Glomerular visceral epithelial cell (primary cell): Measurements from ENCODE around the gene UNC93A.
"Not testable (repeated sequence)": the region's sequence is repeated elsewhere in the genome, so short reads cannot be mapped to it uniquely, and the experiment has no call there.

Source experiments
- DNase-seq: peaks from one replicate; pipeline ENCODE4 v3.0.0-alpha.2; 2016; ENCODE audit errors: extremely low spot score

The UNC93A gene

DNA sequence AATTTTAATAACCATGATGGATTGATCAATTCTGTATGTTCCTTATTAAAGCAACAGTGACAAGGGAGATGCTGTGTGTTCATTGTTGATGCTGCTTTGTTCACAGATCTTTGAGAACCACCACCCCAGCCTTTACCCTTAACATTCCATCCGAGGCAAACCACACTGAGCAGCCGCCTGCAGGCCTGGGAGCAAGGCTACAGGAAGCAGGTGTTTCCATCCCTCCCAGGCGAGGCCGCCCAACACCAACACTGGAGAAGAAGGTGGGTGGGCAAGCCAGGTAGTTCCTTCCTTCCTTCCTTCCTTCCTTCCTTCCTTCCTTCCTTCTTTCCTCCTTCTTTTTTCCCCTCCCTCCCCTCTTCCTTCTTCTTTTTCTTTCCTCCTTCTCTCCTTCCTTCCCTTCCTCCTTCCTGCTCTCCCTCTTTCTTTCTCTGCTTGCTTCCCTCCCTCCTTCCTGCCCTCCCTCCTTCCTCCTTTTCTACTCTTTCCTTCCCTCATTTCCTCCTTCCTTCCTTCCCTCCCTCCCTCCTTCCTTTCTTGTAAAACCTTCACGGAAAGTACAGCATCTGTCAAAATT is 47.5 kb downstream of the UNC93A start:
- DNase-seq, result no peak

DNA sequence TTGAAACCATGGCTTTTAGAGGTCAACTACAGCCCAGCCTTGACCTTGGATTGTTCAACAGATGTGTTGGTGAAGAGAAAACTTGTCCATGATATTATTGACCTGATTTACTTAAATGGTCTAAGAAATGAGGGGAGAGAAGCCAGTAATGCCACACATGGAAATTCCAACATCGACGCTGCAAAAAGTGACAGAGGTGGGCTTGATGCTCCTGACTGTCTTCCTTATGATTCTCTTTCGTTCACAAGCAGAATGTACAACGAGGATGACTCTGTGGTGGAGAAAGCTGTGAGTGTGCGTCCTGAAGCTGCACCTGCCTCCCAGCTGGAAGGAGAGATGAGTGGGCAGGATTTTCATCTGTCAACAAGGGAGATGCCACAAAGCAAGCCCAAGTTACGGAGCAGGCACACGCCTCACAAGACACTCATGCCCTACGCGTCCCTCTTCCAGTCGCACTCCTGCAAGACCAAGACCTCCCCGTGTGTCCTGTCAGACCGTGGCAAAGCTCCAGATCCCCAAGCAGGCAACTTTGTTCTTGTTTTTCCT is 50.0 kb downstream of the UNC93A start:
- DNase-seq, result no peak

DNA sequence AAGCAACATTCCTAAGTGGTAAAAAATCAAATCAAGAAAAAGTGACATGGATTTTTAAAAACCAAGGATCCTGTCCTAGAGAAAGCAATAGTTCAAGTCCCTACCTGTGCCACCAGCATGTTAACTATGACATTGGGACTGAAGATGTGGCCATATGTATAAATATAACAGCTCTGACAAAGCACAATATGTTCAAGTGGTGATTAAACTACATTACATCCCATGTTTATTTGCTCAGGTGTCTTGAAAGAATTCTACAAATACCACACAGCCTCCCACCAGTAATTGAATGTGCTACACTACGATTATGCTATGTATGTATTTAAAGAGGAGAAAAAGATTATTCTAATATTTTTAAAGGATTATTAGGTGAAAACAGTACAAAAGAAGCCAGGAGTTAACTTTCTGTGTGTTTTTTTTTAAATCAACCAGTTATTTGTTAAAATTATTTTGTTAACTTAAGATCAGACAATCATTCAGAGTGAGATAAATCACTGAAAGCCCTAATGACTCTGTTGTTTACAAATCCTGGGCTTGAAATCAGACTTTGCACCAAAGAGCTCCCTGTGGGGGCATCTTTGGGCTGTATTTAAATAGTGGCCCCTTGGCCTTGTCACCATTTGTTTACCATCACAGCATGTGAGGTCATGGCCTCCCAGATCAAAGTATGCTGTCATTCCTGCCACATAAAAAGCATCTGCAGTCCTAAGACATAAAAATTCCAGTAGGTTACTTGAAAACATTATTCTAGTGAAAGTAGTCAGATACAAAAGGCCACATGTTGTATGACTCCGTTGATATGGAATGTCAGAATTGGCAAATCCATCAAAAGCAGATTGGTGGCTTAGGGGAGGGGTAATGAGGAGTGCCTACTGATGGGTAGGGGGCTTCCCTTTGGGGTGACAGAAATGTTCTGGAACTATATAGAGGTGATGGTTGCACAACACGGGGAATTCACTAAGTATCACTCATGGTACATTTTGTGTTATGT is 50.8 kb downstream of the UNC93A start:
- DNase-seq, result no peak

DNA sequence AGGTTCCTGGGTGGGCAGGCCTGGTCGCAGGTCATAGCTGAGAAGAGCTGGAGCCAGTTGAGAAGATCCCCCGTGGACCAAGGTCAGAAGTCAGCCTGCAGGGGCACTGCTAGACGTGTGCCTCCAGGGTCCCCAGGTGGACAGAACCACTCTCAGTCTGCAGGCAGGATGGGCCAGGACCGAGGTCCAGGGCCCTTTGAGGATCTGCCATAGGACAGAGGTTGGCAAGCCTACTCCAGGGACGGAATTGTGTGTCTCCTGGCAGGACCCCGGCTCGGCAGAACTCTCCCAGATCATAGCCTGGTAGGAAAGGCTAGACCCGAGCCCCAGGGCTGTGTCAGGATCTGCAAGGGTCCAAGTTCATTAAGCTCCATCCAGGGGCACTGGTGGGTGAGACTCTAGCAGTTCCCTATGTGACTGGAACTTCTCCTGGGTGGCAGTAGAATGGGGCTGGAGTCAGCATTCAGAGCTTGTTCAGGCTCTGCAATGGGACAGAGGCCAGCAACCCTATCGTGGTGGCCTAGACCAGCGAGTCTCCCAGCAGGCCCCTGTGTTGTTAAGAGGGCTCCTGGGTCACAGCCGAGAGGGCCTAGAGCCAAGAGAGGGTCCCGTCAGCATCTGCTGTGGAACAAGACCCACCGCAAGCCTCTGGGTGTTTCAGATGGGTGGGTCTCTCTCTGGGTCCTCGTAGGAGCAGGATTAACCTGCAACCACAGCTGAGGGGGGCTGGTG is 51.9 kb downstream of the UNC93A start:
- DNase-seq, result no peak

DNA sequence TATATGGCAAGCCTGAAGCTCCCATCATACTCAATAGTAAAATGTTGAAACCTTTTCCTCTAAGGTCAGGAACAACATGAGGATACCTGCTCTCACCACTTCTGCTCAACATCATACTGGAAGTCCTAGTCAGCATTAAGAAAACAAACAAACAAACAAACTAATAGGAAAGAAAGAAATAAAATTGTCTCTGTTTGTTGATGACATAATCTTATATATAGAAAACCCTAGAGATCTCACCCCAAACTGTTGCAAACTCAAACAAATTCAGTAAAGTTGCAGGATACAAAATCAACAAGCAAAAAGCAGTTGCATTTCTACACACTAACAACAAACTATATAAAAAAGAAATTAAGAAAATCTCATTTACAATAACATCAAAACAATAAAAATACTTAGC is 54.2 kb downstream of the UNC93A start:
- no peak for DNase-seq

DNA sequence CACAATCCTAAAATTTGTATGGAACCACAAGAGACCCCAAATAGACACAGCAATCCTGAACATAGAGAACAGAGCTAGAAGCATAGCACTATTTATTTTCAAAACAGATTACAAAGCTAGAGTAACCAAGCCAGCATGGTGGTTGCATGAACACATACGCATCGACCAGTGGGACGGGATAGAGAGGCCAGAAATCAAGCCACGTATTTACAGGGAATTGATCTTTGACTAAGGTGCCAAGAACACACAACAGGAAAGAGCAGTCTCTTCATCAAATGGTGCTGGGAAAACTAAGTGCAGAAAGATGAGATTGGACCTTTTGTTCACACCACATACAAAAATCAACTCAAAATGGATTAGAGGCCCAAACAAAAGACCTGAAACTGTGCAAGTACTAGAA is 54.8 kb downstream of the UNC93A start:
- DNase-seq, result no peak

DNA sequence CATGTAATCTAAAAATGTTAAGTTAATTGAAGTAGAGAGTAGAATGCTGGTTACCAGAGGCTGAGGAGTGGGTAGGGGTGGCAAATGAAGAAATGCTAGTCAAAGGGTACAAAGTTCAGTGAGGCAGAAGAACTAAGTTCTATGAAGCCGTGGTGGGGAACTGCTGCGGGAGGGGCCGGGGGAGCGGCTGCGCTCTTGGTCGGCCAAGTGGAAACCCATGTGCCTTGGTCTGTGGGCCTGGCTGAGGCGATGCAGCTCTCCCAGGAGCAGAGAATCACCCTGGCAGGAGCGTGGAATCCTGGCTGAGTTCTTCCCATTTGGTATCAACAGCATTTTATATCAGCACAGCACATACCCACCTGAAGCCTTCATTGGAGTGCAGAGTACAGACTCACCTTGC is 56.1 kb downstream of the UNC93A start:
- no peak for DNase-seq

DNA sequence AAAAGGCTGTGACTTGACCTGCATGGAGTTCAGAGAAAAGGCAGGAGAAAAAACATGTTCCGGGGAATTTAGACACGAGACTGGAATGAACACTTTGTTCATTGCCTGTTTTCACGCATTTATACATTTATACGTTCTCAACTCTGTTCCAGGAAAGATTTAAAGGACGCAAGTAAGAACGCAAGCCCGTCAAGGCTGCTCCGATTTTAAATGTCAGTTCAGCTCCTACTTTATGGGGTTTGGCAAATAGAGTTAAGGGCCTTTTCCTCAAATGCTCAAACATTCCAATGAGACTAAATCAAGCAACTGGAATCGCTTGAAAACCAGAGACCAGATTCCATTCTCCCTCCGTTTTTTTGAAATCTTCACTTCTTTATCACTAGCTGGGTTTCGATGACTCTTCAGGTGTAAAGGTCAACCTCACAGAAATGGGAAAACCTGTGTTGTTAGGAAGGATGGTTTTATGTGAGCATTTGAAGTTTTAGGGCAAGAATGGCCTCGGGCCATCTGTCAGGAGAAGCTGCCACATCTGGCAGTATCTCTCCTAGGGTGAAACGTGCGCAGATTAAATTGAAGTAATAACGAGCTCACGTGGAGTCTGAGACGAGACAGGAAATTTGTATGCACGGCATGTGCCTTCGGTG is 58.6 kb downstream of the UNC93A start:
- no peak for DNase-seq

DNA sequence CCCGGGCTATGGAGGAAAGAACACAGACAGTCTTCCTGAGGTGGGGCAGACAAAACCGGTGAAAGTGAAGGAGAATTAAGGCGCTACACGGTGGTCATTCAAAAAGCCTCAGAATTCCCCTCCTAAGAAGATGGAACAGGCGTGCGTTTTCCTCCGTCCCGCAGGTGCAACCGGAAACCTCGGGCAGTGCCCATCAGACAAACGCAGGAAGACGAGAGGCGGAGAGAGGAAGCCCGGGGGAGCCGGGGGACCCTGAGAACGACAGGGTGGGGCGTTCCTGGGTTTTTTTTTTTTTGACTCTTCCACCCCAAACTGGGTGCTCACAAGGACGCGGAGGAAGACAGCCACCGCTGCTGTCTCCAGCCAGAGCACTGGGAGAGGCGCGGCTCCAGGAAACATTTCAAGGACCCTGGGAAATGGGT is 59.2 kb downstream of the UNC93A start:
- DNase-seq, result no peak

DNA sequence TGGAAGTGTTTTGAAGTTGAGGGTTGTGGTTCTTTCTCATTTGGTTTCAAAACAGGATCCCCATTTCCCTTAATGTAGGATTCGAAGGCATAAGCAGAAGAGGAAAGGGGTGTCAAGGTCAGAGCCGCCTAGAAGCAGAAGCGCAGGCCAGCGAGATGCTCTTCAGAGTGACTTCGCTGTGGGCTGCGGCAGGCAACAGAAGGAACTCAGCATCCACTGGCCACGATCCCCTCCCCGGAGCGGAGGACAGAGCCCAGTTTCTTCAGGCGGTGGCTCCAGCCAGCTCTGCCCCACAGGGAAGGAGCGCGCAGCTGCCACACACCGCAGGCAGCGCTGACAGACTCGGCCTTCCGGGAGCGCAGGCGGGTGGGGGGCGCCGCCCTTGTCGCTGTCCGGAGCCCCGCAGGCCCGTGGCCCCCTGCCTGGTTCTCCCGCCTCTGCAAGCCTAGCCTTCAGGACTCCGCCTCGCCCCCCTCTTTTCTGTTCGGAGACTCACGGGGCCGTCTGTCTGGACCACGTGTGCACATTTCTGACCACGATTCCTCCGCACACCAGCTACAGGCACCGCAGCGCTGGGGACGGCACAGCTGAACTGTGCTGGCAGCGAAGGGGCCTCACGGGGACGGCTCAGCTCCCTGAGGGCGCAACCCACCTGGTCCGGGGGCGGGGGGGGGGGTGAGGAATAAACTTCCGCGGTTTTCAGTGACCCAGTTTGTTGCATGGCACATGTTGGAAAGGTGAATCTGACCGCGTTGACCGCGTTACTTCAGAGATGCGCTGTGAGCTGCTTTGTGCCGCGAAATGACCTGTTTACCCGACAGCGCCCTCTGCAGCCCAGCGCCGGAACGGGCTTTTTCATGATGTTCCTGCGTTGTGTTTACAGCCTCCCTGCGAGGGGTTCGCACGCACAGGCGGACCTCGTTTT is 59.9 kb downstream of the UNC93A start:
- peak; percentile 44 for DNase-seq

DNA sequence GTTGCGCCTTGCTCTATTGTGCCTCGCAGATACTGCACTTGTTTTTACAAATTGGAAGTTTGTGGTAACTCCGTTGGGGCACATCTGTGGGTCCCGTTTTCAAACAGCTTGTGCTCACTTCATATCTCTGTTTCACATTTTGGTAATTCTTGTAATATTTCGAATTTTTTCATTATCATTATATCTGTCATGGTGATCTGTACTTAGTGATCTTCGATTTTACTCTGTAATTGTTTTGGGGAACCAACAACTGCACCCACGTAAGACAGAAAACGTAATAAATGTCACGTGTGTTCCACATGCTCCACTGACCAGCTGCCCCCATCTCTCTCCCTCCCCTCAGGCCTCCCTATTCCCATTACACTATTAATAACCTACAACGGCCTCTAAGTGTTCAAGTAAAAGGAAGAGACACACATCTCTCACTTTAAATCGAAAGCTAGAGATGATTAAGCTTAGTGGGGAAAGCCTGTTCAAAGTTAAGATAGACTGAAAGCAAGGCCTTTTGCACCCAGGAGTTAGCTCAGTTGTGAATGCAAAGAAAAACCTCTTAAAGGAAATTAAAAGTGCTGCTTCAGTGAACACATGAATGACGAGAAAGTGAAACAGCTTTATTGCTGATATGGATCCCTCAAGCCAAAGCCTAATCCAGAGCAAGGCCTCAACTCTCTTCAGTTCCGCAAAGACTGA is 60.7 kb downstream of the UNC93A start:
- no peak for DNase-seq

DNA sequence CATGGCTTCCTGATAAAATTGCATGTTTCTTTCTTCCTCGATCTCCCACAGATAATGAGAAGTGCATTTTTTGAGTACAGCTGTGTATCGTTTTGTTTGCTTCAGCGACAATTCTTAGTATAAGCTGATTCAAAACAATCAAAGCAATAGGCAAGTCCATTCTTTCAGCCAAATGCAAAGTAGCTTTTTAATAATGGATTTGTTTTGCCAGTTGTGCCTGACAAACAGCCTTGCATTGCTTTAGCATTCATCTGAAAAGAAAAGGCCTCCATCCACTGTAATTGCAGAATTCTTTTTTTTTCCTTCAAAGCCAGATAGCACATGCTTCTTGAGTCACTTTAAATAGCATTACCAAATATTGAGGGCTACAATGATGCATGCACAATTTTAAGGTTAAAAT is 65.8 kb downstream of the UNC93A start:
- DNase-seq, result no peak

DNA sequence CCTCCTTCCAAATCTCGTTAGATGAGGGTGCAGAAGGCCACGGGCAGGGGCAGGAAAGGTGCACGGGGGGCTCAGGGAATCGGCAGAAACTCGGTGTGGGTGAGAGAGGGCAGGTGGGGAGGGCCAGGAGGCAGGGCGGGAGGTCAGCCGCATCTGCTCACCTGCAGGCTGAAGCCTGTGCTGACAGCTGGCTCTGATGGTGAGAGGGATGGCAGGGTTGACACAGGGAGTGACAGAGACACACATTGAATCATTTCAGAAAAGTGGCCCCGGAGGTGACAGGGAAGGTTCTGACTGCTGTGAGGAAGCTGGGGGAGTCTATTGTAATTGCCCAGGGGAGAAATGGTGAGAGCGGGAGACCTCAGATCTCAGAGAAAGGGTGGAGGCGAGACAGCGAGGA is 67.3 kb downstream of the UNC93A start:
- DNase-seq, result not testable (repeated sequence)

DNA sequence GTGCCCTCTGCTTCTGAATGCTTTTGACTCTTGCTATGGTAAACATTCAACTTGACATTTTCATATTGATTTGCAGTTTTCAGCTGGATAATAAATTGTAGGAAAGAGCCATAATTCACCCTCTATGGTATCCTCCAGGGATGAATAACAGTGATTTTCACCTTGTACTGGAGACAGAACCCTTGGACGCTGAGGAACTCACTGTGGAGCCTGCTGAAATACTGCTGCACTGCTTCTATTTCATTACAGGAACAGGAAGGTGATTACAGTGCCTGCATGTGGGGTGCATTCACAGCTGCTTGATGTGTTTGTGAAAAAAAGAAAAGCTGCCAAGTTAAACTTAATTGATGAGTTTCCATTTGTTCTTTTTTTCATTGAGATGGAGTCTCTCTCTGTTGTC is 70.1 kb downstream of the UNC93A start:
- DNase-seq, result not testable (repeated sequence)
